ENCODE results near the gene PRRT4. TPM values are rescaled to one million over a fixed set of nuclear protein-coding genes. Genes with fewer than 3 reads are reported as not detected.

Gene PRRT4
- total RNA-seq, 3 donors from 2014 or later = 0.43 to 3.1 TPM; not detected in 1

- Histone ChIP-seq H3K4me3 (no peak overlapping the region), H3K4me1 (ENCODE audit: low read depth) (peaks cover 18% of the 10 kb centered on the region), H3K36me3 (ENCODE audit: low read depth) (no peaks in the 10 kb centered on the region), H3K9me3 (no peaks in the 10 kb centered on the region)
- no peak for DNase-seq
- no peak for ATAC-seq
- TF ChIP-seq, protein P1, sequence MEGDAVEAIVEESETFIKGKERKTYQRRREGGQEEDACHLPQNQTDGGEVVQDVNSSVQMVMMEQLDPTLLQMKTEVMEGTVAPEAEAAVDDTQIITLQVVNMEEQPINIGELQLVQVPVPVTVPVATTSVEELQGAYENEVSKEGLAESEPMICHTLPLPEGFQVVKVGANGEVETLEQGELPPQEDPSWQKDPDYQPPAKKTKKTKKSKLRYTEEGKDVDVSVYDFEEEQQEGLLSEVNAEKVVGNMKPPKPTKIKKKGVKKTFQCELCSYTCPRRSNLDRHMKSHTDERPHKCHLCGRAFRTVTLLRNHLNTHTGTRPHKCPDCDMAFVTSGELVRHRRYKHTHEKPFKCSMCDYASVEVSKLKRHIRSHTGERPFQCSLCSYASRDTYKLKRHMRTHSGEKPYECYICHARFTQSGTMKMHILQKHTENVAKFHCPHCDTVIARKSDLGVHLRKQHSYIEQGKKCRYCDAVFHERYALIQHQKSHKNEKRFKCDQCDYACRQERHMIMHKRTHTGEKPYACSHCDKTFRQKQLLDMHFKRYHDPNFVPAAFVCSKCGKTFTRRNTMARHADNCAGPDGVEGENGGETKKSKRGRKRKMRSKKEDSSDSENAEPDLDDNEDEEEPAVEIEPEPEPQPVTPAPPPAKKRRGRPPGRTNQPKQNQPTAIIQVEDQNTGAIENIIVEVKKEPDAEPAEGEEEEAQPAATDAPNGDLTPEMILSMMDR (IDR thresholded peaks at IDR 0.05) = no peak
- intact Hi-C loops (cut with DNase I, micrococcal nuclease) = no loop called here
Measured at GRCh38 chr7:128407751-128408708, 46.5 kb upstream of the PRRT4 start.

DNA sequence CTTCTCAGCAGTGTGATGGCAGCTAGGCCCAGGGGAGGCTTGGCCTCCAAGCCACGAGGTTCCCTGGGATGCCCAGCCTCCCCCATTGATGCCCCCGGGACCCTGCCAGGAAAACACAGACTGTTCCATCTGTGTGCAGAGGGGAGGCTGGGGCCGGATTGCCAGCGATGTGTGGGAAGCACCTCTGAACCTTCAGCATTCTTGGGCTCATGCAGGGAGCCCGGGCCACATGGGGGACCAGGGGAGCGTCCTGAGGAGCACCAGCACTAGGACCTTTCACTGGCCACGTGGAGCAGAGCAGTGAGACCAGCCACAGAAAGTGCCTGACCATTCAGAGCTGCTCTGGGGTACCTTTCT is 45.7 kb upstream of the PRRT4 start:
- peaks cover 18% of the 10 kb centered on the region for H3K4me1 ChIP-seq (ENCODE audit: low read depth)
- no peak overlapping the region for H3K4me3 ChIP-seq
- no peak for ATAC-seq

DNA sequence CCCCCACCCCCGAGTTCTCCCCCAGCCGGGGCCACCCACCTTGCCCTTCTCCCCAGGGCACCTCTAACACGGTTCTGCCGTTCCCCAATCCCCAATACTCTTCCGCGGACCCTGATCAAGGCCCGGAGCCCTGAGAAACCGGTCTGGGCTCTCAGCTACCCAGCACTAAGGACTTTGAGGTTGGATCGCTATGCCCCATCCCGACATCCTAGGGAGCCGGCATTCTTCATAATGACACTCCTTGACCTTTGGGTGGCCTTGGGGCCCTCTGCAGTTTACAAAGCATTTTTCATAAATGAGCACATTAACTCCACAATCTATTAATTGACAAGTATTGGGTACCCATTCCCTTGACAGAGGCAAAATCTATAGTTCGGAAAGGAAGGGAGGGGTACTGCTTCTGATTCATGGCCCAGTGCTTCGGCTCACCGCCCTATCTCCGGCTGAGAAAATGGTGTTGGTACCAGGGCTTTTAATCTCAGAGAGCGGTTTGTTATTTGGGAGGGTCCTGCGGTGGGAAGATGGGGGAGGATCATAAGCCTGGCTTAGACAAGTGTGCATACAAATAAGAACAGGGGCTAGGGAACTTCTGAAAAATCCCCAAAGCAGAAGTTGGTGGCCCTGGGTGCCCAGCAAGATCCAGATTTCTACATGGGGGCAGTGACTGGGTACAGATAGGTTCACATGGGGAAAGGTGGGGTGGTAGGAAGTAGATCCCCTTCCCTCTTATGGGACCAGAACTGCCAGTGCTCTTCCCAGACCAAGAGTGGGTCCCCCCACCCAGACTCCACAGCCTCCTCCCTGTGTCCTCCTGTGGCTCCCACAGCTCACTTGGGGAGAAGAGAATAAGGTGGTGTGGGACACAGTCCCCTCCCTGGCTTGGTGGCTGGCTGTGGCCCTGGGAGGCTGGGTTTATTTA is 45.1 kb upstream of the PRRT4 start:
- no peak overlapping the region for H3K4me3 ChIP-seq
- H3K9me3 ChIP-seq = no peaks in the 10 kb centered on the region
- TF ChIP-seq, protein P1 (IDR thresholded peaks at IDR 0.05) = no peak
- no peaks in the 10 kb centered on the region for H3K36me3 ChIP-seq (ENCODE audit: low read depth)
- ATAC-seq = no peak
- intact Hi-C loops (cut with DNase I, micrococcal nuclease) = no loop called here
- peak in 2 of 3 donors; percentile 30 to 52 for DNase-seq
- H3K4me1 ChIP-seq (ENCODE audit: low read depth) = peaks cover 18% of the 10 kb centered on the region

More for the DNA sequence above, 45.7 kb upstream of the PRRT4 start:
- no peak for DNase-seq
- H3K36me3 ChIP-seq (ENCODE audit: low read depth) = no peaks in the 10 kb centered on the region
- no peaks in the 10 kb centered on the region for H3K9me3 ChIP-seq
- intact Hi-C loops (cut with DNase I, micrococcal nuclease) = no loop called here
- TF ChIP-seq, protein P1 (IDR thresholded peaks at IDR 0.05) = no peak

DNA sequence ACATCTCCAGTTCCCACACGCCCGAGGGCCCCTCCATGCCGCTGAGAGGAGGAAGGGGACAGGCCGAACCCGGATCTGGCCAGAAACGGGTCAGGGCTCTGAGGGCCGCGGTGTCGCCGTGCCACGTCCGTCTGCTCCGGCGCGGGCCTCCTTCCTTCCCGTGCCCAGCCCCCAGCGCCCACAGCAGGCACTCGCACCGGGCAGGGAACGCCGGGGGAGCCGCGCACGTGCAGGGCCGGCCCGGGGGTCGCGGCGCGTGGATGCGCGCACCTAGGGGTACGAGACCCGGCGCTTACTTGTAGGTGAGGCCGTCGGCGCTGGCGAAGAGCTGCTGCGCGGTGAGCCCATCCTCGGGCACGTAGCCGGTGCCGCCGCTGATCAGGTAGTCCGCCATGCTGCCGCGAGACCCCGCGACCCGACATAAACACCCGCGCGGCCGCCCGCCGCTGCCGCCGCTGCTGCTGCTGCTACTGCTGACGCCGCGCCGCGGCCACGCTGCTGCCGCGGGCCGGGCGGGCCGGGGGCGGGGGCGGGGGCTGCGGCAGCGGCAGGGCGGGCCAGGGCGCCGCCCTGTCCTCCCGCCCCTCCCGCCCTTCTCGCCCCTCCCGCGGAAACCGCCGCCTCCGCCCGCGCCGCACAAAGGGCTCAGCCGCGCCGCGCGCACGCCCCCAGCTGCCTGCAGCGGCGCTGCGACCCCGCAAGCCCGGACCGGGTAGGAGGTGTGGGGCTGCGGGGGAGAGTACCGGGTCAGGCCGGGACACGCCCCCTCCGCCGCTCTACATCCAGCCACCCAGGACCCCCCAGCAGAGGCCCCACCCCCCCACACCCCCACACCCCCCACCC is 44.2 kb upstream of the PRRT4 start:
- intact Hi-C loops (cut with DNase I, micrococcal nuclease) = no loop called here
- TF ChIP-seq, protein P1 (IDR thresholded peaks at IDR 0.05) = no peak
- H3K4me3 ChIP-seq = peak overlapping the region; percentile 32
- peaks cover 14% of the 10 kb centered on the region for H3K4me1 ChIP-seq (ENCODE audit: low read depth)
- ATAC-seq = peak; percentile 18
- H3K36me3 ChIP-seq (ENCODE audit: low read depth) = no peaks in the 10 kb centered on the region
- DNase-seq = peak; percentile 58 to 78 (median 74)
- H3K9me3 ChIP-seq = no peaks in the 10 kb centered on the region

All from mucosa of descending colon (tissue), 3 donors.